ENCODE measurements around the gene TTC4.
A peak's percentile ranks its signal among the peaks of the same experiment; 100 is the strongest.

The TTC4 gene

GRCh38 chr1:54703471-54703870 lies 12.2 kb upstream of the TTC4 start:
- no peak for DNase-seq (ENCODE audit: low read depth)

DNA sequence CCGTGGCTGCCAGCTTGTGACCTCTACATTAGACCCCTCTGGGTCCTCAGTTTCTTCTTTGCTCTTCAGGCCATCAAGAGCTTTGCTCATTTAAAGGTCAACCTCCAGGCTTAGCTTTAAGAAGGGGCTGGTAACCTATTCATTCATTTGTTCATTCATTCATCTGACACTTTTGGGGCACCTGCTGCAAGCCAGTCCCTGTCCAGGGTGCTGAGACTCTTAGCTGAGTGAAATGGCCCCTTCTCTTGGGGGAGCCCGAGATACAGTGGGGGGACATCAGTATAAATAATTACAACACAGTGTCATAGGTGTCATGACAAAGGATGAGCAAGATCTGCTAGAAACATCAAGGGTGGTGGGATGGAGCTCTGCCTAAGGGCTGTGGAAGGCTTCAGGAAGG lies 10.5 kb upstream of the TTC4 start:
- DNase-seq (ENCODE audit: low read depth): no peak

DNA sequence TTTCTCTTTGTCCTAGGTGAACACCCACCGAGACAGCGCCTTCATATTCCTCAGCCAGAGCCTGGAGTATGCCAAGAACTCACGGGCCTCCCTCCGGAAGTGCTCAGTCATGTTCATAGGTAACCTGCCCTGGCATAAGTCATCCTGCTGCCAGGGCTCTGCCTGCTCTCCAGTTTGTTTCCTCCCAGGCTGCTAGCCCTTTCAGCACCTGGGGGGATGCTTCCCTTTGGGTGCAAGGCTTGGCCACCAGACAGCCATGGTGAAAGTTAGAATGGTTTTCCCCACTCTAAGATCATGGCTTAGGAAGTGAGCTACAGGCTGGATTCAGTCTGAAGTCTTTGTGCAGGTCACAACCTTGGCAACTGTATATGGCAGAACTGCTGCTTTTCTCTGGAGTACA lies 9.2 kb upstream of the TTC4 start:
- no peak for DNase-seq (ENCODE audit: low read depth)

- no peak for DNase-seq (ENCODE audit: low read depth)
These were observed 7.3 kb upstream of the TTC4 start for GRCh38 chr1:54708385-54708784.

GRCh38 chr1:54709547-54710292 lies 5.9 kb upstream of the TTC4 start:
- DNase-seq (ENCODE audit: low read depth): no peak

DNA sequence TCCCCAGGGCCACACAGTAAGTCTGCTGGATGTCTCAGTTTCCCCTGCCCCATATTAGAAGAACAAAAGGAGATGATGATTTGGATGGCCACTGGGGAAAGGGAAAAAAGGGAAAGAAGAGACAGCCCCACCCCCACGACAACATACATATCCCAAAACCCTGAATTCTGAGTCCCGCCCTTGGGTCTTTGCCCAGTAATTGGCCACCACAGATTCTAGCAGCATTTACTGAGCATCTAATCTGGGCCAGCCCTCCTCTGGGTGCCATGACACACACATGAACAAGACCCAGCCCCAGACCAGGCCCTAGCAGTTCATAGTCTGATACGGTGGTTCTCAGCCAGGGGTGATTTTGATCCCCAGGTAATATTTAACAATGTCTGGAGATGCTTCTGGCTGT lies 5.2 kb upstream of the TTC4 start:
- no peak for DNase-seq (ENCODE audit: low read depth)

DNA sequence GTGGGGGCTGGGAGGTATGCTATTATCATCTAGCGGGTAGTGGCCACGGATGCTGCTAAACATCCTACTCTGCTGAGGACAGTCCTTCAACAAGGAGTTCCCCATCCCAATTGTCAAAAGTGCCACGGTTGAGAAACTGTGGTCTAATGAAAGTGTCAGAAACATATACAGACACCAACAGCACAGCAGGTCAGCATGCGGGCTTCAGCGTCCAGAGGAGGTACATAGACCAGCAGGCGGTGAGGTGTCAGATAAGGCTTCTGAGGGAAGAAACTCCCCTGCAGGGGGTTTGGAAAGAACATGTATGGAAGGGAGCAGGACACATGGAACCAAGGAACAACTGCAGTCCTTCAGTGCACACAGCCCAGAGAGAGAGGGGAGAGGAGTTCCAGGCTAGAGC lies 4.8 kb upstream of the TTC4 start:
- DNase-seq (ENCODE audit: low read depth): no peak

GRCh38 chr1:54711536-54711935 lies 4.1 kb upstream of the TTC4 start:
- no peak for DNase-seq (ENCODE audit: low read depth)

DNA sequence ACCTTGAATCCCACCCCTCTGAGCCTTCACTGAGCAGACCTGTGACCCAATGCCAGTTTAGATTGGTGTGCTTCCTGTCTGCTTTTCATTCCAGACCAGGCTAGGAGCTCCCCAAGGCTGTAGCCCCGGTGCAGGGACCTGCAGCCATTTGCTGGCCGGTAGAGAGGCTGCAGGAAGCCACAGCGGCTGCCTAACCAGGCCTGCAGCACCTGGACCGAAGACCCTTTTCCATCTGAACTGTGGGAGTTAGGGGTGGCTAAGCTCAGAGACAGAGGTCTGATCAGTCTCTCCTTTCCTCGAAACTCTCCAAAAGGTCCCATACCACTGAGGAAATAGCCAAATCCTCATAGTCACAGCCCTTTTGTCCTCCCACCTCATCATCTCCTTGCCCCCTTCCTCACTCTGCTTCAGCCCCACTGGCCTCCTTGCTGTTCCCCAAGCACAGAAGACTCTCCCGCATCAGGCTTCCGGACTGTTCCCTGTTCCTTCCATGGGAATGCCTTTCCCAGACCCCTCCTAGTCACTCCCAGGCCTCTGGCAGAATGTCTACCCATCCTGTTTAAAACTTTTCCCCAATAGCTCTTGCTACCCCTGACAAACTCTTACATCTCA lies 674 bp upstream of the TTC4 start:
- no peak for DNase-seq (ENCODE audit: low read depth)

GRCh38 chr1:54716299-54717047 lies 812 bp downstream of the TTC4 start:
- DNase-seq (ENCODE audit: low read depth): peak; percentile 52

DNA sequence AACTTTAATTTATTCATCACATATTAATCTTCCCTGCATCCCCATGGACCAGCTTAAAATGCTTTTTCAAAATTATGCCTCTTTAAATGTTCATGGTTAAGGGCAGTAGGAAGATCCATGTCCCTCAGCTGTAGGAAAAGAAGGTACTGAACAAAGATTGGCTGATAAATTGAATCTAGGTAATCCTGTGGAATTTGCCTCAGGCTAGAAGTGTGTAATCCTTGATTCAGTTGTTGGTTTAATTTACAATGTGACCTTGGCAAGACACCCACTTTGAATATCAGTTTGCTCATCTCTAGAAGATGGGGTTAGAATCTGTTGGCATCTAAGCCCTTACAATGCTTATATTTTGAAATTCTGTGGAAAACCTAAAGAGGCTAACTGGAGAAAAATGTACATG lies 6.1 kb downstream of the TTC4 start:
- DNase-seq (ENCODE audit: low read depth): no peak

DNA sequence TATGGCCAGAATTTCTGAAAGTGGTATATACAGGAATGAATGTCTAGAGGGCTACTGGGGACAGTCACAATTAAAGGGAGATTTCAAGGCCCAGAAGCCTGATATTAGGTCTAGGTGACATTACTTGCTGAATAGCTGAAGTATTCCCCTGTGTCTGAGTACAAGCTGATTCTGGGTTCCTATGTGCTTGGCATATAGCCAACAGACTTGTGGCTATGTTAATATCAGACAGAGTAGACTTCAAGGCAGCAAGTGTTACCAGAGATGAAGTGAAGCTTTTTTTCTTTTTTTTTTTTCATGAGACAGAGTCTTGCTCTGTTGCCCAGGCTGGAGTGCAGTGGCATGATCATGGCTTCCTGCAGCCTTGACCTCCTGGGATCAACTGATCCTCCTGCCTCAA lies 8.3 kb downstream of the TTC4 start:
- DNase-seq (ENCODE audit: low read depth): no peak

DNA sequence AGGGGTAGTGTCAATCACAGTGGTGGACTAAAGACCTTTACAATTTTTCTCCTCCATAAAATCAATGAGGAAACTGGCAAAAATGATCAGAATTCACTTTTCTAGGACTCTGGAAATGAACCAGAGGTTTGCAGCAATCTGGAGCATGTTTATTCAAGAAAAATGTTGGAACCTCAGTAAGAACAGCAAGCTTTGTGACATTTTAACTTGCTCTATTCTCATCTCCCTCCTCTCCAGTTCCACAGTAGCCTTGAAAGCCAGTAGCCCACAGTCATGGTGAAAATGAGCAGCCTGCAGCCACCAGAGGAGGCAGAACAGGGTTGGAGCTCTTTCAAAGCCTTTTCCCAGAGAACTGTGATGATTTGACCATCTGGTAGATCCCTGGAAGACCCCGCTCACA lies 9.1 kb downstream of the TTC4 start:
- no peak for DNase-seq (ENCODE audit: low read depth)

DNA sequence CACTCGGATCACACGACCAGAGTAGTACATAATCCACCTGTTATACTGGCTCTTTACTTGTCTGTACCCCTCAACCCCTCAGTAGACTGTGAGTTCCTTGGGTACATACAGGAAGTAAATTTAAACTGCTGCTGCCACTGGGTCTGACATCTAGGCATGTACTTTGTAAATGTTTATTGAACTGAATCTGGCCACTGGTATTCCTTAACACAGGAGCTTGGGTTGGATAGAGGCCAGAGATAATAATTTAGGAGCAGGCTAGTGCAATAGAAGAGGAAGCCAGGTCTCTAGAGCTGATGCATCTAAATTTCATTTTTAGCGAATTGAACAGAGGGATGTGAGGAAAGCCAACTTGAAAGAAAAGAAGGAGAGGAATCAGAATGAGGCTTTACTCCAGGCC lies 12.4 kb downstream of the TTC4 start:
- DNase-seq (ENCODE audit: low read depth): no peak

GRCh38 chr1:54736685-54737084 lies 21.0 kb downstream of the TTC4 start:
- no peak for DNase-seq (ENCODE audit: low read depth)

GRCh38 chr1:54738244-54738643 lies 22.6 kb downstream of the TTC4 start:
- no peak for DNase-seq (ENCODE audit: low read depth)

DNA sequence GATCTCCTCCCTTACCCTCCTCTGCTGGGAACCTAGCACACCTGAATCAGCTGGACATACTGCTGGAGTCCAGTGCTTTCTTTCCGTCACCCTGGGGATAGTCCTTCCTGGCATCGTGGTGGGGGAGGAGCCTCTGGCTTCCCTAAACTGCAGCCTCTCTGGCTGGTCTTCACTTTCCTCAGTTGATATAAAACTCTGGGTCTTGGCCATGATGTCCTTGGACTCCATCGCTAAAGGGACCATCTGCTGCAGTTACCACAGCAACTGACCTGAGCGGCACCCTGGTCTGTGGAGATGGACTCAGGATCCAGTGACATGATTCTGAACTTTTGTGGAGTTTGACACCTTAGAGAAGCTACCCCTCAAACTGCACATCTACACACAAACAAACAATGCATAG lies 25.9 kb downstream of the TTC4 start:
- DNase-seq (ENCODE audit: low read depth): no peak

GRCh38 chr1:54742282-54742681 lies 26.6 kb downstream of the TTC4 start:
- no peak for DNase-seq (ENCODE audit: low read depth)

DNA sequence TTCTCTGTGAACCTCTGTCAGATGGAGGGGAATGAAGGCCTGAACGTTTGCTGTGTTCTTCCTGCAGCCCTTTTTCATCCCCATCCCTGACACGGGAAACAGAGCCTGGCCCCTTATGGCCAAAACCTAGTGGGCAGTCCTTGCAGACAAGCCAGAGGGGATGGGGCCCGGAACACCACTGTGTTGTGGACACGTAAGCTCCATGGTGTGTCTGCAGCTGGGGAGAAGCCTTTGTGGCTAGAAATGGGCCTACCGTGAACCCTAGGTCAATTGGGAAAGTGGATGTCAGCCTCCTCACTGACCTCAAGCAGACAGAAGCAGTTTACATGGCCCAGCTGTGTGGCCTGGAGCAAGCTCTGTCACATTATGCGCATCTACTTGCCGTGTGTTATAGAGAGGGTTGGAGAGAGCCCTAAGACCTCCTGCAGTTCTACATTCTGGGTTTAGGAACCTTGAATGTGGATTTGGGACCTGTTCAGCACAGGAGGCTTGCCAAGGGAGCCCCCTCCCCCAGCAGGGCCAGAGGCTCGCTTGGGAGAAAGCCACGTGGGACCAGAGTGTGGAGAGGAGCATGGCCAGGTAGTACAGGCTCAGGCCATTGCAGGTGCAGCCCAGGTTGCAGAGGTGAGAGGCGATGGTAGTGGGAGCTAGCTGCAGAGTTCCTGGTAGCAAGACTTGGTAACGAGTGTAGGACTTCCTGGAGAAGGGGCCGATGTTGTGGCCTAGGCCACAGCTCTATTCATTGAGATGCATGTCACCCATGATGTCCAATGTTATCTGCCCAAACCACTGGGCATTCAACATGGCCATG lies 28.0 kb downstream of the TTC4 start:
- DNase-seq (ENCODE audit: low read depth): no peak

- no peak for DNase-seq (ENCODE audit: low read depth)
These were observed 29.0 kb downstream of the TTC4 start for GRCh38 chr1:54744696-54745095.

- no peak for DNase-seq (ENCODE audit: low read depth)
These were observed 29.6 kb downstream of the TTC4 start for GRCh38 chr1:54745274-54745673.

DNA sequence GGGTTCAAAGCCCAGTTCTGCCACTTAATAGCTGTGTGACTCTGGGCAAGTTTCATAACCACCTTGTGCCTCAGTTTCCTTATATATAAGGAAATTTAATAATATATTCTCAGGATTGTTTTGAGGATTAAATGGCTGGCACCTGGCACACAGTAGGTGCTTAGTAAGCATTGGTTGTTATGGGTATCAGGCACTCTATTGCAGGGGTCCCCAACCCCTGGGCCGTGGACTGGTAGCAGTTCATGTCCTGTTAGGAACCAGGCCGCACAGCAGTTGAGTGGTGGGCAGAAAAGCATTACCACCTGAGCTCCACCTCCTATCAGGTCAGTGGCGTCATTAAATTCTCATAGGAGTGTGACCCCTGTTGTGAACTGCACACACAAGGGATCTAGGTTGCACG lies 30.2 kb downstream of the TTC4 start:
- no peak for DNase-seq (ENCODE audit: low read depth)

All from fibroblast of gingiva (primary cell).